KG1 (cell line): ENCODE results near the gene NEB.

ENCODE experiments used
- DNase-seq: peaks from one replicate; lab custom pipeline; 2025; lab: John Stamatoyannopoulos, UW

NEB gene, protein sequence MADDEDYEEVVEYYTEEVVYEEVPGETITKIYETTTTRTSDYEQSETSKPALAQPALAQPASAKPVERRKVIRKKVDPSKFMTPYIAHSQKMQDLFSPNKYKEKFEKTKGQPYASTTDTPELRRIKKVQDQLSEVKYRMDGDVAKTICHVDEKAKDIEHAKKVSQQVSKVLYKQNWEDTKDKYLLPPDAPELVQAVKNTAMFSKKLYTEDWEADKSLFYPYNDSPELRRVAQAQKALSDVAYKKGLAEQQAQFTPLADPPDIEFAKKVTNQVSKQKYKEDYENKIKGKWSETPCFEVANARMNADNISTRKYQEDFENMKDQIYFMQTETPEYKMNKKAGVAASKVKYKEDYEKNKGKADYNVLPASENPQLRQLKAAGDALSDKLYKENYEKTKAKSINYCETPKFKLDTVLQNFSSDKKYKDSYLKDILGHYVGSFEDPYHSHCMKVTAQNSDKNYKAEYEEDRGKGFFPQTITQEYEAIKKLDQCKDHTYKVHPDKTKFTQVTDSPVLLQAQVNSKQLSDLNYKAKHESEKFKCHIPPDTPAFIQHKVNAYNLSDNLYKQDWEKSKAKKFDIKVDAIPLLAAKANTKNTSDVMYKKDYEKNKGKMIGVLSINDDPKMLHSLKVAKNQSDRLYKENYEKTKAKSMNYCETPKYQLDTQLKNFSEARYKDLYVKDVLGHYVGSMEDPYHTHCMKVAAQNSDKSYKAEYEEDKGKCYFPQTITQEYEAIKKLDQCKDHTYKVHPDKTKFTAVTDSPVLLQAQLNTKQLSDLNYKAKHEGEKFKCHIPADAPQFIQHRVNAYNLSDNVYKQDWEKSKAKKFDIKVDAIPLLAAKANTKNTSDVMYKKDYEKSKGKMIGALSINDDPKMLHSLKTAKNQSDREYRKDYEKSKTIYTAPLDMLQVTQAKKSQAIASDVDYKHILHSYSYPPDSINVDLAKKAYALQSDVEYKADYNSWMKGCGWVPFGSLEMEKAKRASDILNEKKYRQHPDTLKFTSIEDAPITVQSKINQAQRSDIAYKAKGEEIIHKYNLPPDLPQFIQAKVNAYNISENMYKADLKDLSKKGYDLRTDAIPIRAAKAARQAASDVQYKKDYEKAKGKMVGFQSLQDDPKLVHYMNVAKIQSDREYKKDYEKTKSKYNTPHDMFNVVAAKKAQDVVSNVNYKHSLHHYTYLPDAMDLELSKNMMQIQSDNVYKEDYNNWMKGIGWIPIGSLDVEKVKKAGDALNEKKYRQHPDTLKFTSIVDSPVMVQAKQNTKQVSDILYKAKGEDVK (N-terminal part only)

DNA sequence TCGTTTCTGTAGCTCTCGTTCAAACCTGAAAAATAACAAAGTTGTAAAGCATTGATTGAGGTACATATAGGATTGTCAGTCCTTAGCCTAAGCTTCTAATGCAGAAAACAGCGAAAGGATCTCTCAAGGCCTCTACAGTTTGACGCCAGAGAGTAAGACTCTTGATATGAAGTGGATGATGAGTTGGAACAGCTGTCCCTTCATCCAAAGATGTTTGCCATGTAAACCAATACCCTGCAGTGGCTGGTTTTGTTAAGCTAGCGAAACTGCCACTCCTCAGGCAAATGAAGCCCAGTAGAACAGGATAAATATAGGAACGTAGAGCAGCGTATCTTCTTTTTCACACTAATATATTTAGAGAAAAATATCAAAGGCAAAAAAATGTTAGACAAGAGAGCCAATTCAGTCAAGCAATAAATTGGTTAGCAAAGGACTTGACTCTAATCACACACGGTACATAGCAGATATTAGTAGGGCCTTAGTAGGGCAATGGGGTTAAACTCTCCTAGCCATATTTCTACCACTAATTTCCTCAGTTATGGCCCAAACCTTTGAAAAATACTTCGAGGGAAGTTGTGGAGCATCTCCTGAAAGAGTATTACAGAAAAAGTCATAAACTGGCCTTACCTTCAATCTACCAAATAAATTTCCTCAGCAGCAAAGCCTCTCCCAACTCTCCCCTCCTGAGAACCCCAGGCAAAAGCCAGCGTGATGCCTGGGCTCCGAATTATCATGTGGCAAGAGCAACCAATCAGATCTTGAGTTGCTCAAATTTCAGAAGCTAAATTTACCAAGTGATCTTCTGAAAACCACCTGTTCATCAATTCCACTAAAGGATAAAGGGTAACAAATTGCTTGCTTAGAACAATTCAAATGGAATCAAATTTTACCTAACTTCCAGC is at the start of gene NEB:
NEB (minus strand) TSS at position 706 of the 902 bp plus-strand sequence. CDS start 1,320 bp downstream, outside the sequence.
- no peak for DNase-seq

DNA sequence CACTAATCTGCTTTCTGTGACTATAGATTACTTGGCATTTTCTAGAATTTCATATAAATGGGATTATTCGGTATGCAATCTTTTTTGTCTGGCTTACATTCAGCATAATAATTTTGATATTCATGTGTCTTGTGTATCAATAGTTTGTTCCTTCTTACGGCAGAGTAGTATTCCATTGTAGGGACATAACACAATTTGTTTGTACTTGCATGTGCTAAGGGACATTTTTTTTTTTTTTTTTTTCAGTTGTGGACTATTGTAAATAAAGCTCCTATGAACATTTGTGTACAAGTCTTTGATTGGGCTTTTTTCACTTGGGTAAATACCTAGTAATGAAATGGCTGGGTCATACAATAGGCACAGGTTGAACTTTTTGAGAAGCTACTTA is 48.9 kb upstream of the NEB start:
- no peak for DNase-seq

DNA sequence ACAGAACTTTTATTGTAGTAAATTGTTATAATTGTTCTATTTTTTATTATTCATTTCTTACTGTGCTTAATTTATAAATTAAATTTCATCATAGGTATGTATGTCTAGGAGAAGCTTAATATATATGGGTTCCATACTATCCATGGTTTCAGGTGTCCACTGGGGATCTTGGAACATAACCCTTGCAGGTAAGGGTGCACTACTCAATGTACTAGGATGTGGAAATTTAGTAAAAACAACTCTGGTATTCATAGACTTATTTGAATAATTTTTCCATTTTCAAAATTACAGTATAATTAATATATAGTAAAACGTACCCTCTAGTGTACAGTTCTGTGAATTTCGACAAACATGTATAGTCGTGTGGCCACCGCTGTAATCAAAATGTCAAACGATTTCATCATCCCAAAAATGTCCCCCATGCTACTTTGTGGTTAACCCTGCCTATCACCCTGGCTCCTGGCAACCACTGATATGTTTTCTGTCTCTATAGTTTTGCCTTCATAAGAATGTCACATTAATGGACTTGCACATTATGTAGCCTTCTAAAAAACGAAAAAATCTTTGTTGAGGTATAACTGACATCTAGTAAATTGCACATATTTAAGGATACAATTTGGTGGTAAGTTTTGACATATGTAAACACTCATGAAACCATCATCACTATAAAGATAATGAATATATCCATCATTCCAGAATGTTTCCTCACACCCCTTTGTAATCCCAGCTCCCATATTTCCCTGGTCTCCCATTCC is 48.3 kb upstream of the NEB start:
- DNase-seq: no peak

DNA sequence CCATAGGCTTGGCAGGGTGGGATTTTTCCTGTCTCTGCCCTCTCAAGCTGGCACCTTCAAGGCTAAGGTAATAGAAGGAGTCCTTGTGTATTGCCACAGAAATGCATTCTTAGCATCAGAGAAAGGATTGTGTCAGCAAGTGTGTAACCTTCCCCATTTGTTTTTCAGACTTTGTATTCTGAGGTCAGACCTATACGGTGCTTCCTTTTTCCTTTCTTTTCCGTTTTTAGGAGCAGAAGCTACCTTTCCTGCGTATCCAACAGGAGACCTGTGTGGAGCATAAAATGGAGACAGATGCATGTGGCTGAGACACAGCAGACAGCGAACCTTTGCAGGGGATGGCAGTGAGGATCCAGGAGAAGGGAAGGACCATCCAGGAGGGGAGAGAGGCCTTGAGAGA is 47.4 kb upstream of the NEB start:
- DNase-seq: no peak

DNA sequence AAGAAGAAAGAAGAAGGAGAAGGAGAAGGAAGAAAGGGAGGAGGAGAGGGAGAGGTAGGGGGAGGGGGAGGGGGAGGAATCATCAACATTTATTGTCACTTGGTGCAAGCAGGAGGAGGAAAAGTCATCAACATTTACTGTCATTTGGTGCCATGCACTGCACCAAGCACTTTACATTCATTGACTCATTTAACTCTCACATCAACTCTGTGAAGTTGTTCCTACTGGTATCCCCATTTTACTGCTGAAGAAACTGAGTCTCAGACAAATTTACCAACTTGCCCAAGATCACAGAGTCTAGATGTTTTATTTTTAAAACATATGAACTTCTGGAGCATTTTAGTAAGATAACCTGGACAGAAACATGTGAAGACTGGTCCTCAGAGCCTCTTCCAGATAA is 46.7 kb upstream of the NEB start:
- no peak for DNase-seq

DNA sequence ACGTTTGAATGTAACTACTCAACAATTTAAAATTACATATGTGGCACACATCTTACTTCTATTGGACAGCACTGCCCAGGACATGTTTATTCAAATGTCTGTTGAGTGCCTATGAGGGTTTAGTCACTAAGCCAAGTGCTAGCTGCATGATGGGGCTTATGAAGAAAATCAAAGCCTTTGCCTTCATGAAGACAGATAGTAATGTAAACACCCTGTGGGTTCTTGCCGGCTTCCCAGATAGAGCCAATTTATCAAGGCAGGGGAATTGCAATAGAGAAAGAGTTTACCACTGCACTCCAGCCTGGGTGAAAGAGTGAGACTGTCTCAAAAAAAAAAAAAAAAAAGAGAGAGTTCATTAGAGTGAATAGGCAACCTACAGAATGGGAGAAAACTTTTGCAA is 43.7 kb upstream of the NEB start:
- no peak for DNase-seq

DNA sequence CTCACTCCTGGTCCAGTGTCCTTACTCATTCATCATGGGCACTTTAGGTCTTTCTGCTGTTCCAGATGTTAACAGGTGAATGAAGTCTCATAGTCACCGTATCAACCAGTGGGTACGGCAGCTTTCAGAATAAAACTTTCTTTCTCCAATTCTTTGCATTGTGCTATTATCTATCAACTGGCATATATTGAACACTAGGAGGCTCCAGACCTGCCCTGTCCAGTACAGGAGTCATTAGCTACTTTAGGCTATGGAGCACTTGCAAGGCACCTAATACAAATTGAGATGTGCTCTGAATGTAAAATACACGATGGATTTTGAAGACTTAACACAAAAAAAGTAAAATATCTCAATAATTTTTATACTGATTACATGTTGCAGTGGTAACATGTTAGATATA is 43.2 kb upstream of the NEB start:
- no peak for DNase-seq

DNA sequence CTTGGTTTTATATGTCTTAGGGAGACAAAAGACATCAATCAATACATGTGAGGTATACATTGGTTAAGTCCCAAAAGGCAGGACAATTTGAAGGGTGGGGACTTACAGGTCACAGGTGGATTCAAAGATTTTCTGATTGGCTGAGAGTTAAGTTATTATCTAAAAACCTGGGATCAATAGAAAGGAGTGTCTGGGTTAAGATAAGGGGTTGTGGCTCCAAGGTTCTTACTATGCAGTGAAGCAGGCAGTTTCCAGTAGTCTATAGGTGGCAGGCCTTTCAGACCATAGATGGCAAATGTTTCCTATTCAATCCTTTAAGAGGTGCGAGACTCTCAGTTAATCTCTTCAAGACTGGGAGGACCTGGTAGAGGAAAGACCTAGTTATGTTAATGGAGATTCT is 42.1 kb upstream of the NEB start:
- DNase-seq: no peak

DNA sequence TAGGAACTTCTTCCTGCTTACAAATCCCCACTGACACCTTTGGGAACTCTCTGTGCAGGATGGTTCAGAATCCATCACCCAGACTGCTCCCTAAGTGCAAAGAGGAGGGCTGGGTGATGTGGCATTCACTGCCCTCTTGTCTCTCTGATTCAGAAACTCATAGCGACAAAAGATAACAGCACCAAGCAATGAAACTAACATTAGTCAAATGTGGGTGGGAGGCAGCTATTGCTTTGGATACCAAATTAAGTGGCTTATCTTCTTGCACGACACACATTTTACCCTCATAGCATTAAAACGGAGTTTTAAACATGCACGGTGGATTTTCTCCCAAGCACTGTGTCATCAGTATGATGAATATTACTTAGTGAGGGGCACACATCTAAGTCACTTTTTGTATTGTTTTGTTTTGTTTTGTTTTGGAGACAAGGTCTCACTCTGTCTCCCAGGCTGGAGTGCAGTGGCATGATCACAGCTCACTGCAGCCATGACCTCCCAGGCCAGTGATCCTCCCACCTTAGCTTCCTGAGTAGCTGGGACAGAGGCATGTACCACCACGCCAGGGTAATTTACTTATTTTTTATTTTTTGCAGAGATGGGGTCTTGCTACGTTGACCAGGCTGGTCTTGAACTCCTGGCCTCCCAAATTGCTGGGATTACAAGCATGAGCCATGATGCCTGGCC is 40.9 kb upstream of the NEB start:
- DNase-seq: no peak

DNA sequence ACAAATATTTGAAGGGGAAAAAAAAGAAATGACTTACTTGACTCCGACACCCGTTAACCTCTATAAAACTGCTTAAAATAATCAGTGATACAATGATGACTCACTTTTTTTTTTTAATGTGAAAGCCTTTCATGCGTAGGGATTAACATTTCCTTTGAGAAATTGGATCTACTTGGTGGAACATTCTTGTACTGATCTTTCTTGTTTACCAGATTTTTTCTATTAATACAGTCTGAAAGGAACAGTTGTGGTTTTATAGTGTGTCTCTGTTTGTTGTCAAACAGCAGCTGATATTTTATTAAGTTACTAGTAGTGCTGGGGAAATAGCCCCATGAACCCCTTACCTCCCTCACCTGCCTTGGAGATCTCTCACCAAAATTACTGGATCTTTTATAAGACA is 40.2 kb upstream of the NEB start:
- no peak for DNase-seq

DNA sequence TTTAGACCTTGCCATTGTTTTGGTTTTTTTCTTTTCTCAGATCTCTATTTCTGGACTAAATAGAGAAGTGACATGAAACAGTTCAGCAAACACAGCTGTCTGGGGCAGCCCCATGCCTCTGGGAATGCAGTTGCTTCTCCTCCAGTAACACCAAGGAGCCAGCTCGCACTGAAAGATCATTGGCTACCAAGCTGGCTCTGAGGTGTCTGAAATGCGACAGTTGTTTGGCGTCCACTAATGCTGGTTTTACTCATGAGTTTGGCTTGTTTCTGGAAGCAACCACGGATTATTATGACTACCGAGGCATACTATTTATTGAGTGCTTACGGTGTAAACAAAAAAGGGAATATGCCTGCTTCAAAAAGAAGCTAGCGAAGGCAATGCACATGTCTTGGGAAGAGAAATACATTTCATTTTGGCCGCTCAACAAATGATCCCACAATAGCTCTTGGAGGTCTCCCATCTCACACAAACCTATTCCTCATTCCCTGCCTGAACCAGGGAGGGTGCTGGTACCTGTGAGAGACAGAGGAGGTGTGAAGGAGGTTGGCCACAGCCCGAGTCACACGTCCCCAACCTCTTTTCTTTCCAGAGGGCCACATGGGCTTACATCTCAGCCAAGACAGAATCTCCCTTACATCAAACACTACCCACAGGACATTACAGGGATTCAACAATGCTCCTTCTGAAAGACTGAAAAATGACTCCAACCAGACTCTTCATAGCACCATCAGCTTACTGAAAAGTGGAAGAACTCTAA is 37.5 kb upstream of the NEB start:
- no peak for DNase-seq

DNA sequence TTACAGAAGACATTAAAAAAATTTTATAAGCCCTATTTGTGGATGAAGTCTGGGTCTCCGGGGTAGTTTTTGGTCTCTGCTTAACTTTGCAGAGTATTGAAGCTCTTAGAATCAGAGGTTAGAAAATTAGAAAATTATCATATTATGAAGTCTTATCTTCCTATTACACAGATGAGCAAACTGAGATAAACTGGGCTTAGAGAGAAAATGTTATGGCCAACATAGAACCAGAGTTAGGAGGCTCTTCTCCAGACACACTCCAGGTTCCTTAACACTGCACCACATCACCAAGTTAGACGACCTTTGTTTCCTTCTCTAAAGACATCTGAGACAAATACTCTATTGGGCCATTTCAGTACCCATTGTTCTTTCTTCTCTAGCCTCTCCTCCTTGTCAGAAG is 36.7 kb upstream of the NEB start:
- no peak for DNase-seq

DNA sequence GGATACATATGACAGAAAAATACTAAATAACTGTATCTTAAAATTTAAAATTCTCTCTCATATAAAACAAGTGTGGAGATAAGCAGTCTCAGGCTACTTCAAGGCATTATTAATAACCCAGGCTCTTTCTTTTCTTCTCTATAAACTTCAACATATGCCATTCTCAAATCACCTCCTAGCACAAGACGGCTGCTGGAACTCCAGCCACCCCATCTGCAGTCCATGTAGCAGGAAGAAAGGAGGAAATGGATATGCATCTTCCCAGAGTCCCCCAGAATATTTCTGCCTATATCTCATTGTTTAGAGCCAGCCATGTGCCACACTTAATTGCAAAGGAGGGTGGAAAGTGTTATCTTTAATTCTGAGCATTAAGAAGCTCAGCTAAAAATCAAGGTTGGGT is 35.3 kb upstream of the NEB start:
- no peak for DNase-seq

DNA sequence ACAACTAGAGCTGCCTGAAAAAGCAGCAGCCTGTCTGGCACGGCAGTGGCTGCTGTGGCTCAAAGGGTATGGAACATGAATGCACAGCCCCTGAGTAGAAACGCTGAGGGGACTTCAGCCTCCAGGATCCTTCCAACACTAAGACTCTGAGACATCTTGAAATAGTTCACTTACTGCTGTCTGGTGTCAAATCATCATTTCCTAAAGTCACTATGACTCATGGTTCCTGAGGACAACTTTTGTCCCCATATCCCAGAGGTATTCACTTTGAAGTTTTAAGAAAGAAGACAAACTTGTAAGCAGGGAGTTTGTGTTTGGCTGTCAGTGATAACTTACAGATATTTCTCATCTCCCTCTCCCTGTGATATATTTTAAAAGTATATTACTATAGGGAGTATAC is 33.3 kb upstream of the NEB start:
- DNase-seq: no peak

DNA sequence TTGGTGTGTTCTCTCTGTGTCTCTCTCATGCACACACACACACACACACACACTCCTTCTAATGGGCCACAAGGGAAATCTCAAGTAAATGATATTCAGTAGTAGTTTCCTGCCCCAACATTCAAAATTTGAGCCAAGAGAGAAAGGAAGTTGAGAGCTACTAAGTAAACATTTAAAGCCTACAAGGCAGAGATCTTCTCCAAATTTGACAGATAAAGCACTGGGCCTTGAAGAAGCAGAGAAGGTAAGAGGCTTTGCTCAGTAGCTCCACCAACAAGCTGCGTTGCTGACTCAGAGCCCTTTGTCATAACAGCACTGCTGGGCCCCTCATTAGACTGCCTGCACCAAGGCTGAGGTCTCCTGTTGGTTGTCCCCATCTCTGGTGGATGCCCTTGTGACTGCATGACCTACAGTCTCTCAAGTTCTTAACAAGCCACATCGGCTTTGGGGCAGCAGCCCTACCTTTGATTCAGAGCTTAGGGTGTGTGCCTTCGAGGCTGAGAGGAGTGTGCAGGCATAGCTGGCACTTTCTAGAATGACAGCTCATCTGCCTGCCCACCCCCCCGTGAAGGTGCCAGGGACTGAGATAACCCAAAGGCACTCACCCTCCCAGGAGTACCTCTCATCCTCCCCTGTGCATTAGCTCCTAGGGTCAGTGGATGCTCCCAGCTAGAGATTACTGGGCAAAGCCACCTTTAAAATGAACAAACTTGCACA is 32.3 kb upstream of the NEB start:
- DNase-seq: no peak

DNA sequence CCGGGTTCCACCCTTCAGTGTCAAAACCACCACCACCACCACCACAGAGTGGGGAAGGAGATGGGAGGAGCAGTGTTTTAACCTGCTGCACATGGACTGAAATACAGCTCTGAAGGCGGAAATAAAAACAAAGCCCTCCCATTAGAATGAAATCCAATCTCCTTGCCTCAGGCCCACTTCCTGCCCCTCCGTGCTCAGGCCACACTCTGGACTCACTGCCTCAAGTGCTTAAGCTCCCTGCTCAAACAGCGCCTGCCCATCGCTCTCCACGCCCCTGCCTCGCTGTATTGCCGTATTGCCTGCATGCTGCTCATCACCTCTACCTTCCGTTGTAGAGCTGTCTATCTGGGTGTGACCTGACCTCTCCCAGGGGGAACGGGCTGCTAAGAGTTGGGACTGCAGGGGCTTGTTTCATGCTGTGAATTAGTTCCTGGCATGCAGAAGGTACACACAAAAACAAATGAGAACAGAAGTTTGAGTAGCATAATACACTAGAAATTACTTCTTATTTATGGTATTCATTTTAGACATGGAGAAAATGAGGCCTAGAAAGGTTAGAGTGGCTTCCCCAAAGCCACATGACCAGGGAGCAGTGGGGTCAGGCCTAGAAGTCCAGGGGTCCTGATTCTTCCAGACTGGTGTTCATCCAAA is 31.6 kb upstream of the NEB start:
- DNase-seq: no peak

DNA sequence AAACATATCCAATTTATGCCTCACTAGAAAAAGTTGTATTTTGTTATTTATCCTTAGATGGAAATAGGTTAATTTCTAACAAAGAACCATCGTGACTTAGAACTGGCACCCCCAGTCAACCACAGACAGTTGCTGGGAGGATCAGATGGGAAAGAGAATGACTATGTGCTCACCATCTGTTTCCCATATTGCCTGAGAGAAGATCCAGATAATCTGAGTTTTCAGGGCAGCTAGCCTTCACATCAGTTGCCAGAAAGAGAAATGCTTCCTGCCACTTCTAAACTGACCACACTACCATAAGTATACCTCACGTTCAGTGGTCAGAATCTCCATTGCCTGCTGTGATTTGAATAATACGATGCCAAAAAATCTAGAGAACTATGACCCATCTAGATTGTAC is 28.4 kb upstream of the NEB start:
- DNase-seq: no peak

DNA sequence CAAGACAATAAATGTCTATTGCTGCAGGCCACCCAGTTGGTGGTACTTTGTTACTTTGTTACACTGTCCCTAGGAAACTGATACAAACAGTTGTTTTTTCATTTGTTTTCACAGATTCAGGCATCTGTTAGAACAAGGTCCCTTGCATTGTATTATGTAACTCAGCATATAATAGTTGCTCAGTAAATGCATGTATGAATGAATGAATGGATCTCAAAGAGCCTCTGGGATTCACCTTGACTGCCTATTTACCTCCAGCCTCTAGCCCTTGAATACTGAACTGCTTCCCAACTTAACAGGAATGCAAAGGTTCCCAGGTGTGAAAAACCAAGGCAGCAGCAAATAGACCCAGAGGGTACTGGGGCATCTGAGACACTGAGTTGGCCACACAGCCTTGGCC is 27.4 kb upstream of the NEB start:
- DNase-seq: no peak
